ENCODE measurements around the gene TMEM221. TPM values are rescaled to one million over a fixed set of nuclear protein-coding genes. Genes with fewer than 3 reads are reported as not detected.

The TMEM221 gene
- total and polyA plus RNA-seq, 2 experiments from 2014 or later: 1.0 to 2.5 TPM

GRCh38 chr19:17458970-17459369 is 10.5 kb upstream of the TMEM221 start:
- Histone ChIP-seq H3K36me3 (replicated peaks; ENCODE audit: insufficient read depth, low read depth) (no peaks in the 10 kb centered on the region), H3K4me2 (no peak overlapping the region), H3K27ac (no peak overlapping the region), H4K20me1 (ENCODE audit: insufficient read depth, poor library complexity, severe bottlenecking) (no peaks in the 10 kb centered on the region), H2AFZ (no peak overlapping the region), H3K79me2 (no peaks in the 10 kb centered on the region), H3K4me1 (ENCODE audit: insufficient read depth) (no peaks in the 10 kb centered on the region), H3K9me2 (replicated peaks; ENCODE audit: insufficient read depth) (no peaks in the 10 kb centered on the region), H3K4me3 (no peak overlapping the region), H3K9me3 (ENCODE audit: low read depth) (no peaks in the 10 kb centered on the region), H3K27me3 (peaks cover 29% of the 10 kb centered on the region)
- WGBS (ENCODE audit: low lambda C conversion rate, missing lambda C conversion rate): 83% methylated on average over 3 of the region's 3 CpGs
- TF ChIP-seq EZH2phosphoT487 (IDR thresholded peaks at IDR 0.05; ENCODE audit: low read depth, severe bottlenecking, unreplicated experiment) (no peak), CTCF (IDR thresholded peaks at IDR 0.05; ENCODE audit: poor library complexity) (no peak), EZH2 (IDR thresholded peaks at IDR 0.05; ENCODE audit: borderline replicate concordance) (no peak)
- DNase-seq (ENCODE audit: low spot score): no peak

- Histone ChIP-seq H3K27me3 (peaks cover 29% of the 10 kb centered on the region), H2AFZ (no peak overlapping the region), H3K79me2 (no peaks in the 10 kb centered on the region), H4K20me1 (ENCODE audit: insufficient read depth, poor library complexity, severe bottlenecking) (no peaks in the 10 kb centered on the region), H3K9me3 (ENCODE audit: low read depth) (no peaks in the 10 kb centered on the region), H3K4me1 (ENCODE audit: insufficient read depth) (no peaks in the 10 kb centered on the region), H3K27ac (no peak overlapping the region), H3K9me2 (replicated peaks; ENCODE audit: insufficient read depth) (no peaks in the 10 kb centered on the region), H3K4me2 (no peak overlapping the region), H3K4me3 (no peak overlapping the region), H3K36me3 (replicated peaks; ENCODE audit: insufficient read depth, low read depth) (no peaks in the 10 kb centered on the region)
- no peak for DNase-seq (ENCODE audit: low spot score)
- TF ChIP-seq EZH2phosphoT487 (IDR thresholded peaks at IDR 0.05; ENCODE audit: low read depth, severe bottlenecking, unreplicated experiment): no peak
- no peak for TF ChIP-seq CTCF (IDR thresholded peaks at IDR 0.05; ENCODE audit: poor library complexity)
- no peak for TF ChIP-seq EZH2 (IDR thresholded peaks at IDR 0.05; ENCODE audit: borderline replicate concordance)
- WGBS (ENCODE audit: low lambda C conversion rate, missing lambda C conversion rate): 49% methylated on average over 6 of the region's 6 CpGs
Observed at GRCh38 chr19:17457616-17458015, 9.1 kb upstream of the TMEM221 start.

- H2AFZ ChIP-seq: no peak overlapping the region
- H3K4me2 ChIP-seq: no peak overlapping the region
- no peaks in the 10 kb centered on the region for H4K20me1 ChIP-seq (ENCODE audit: insufficient read depth, poor library complexity, severe bottlenecking)
- no peaks in the 10 kb centered on the region for H3K4me1 ChIP-seq (ENCODE audit: insufficient read depth)
- no peak overlapping the region for H3K27ac ChIP-seq
- no peak for DNase-seq (ENCODE audit: low spot score)
- H3K27me3 ChIP-seq: peaks cover 29% of the 10 kb centered on the region
- no peak overlapping the region for H3K4me3 ChIP-seq
- WGBS (ENCODE audit: low lambda C conversion rate, missing lambda C conversion rate): 72% methylated on average over 11 of the region's 11 CpGs
- no peaks in the 10 kb centered on the region for H3K9me2 ChIP-seq (replicated peaks; ENCODE audit: insufficient read depth)
- TF ChIP-seq CTCF (IDR thresholded peaks at IDR 0.05; ENCODE audit: poor library complexity) (no peak), EZH2 (IDR thresholded peaks at IDR 0.05; ENCODE audit: borderline replicate concordance) (no peak), EZH2phosphoT487 (IDR thresholded peaks at IDR 0.05; ENCODE audit: low read depth, severe bottlenecking, unreplicated experiment) (no peak)
- H3K36me3 ChIP-seq (replicated peaks; ENCODE audit: insufficient read depth, low read depth): no peaks in the 10 kb centered on the region
- no peaks in the 10 kb centered on the region for H3K79me2 ChIP-seq
- no peaks in the 10 kb centered on the region for H3K9me3 ChIP-seq (ENCODE audit: low read depth)
Observed at GRCh38 chr19:17456127-17456526, 7.7 kb upstream of the TMEM221 start.
